OCI-LY3 (cell line): ENCODE results near the gene GHR.

Experiments
- EZH2phosphoT487 ChIP-seq: fragments of 200-600 bp; shearing (Covaris generic); IDR thresholded peaks from 2 replicates; pipeline ENCODE4 v1.6.1; 2018; ENCODE audit warnings: antibody characterized with exemption, mixed run types, low read depth
- TF ChIP-seq, protein P1 (sequence below): fragments of 200-600, 300-600 bp; sonication (generic); IDR thresholded peaks from 2 replicates; pipeline ENCODE4 v1.5.1; 2014; ENCODE audit warnings: antibody characterized with exemption, low read length, low read depth

DNA sequence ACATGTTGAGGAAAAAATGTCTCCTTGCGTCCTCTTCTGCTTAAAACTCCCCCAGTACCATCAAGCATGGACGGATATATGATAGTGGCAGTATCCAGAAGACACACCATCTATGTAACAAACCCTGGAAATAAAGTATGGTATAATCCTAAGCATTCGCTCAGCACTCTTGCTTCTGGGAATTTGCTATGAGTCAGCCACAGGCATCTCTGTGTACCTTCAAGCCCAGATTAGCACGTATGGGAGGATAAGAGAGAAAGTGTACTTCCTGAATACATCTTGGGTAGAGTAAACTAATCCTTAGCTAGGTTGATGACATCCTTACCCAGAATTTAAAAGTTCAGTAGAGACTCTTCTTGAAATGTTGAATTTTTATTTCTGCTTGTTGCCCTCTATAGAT is 71.2 kb downstream of the GHR start:
- TF ChIP-seq, protein P1, sequence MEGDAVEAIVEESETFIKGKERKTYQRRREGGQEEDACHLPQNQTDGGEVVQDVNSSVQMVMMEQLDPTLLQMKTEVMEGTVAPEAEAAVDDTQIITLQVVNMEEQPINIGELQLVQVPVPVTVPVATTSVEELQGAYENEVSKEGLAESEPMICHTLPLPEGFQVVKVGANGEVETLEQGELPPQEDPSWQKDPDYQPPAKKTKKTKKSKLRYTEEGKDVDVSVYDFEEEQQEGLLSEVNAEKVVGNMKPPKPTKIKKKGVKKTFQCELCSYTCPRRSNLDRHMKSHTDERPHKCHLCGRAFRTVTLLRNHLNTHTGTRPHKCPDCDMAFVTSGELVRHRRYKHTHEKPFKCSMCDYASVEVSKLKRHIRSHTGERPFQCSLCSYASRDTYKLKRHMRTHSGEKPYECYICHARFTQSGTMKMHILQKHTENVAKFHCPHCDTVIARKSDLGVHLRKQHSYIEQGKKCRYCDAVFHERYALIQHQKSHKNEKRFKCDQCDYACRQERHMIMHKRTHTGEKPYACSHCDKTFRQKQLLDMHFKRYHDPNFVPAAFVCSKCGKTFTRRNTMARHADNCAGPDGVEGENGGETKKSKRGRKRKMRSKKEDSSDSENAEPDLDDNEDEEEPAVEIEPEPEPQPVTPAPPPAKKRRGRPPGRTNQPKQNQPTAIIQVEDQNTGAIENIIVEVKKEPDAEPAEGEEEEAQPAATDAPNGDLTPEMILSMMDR, result no peak
- TF ChIP-seq EZH2phosphoT487, result no peak
